Measurements from ENCODE around the gene MARF1.

GRCh38 chr16:15601212-15601879 lies 41.6 kb downstream of the MARF1 start:
- TF ChIP-seq, protein P1, sequence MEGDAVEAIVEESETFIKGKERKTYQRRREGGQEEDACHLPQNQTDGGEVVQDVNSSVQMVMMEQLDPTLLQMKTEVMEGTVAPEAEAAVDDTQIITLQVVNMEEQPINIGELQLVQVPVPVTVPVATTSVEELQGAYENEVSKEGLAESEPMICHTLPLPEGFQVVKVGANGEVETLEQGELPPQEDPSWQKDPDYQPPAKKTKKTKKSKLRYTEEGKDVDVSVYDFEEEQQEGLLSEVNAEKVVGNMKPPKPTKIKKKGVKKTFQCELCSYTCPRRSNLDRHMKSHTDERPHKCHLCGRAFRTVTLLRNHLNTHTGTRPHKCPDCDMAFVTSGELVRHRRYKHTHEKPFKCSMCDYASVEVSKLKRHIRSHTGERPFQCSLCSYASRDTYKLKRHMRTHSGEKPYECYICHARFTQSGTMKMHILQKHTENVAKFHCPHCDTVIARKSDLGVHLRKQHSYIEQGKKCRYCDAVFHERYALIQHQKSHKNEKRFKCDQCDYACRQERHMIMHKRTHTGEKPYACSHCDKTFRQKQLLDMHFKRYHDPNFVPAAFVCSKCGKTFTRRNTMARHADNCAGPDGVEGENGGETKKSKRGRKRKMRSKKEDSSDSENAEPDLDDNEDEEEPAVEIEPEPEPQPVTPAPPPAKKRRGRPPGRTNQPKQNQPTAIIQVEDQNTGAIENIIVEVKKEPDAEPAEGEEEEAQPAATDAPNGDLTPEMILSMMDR (IDR thresholded peaks at IDR 0.05), result no peak
- no peak for TF ChIP-seq POLR2A (IDR thresholded peaks at IDR 0.05)
- no peak for TF ChIP-seq EP300 (IDR thresholded peaks at IDR 0.05; ENCODE audit: low read depth)
- TF ChIP-seq POLR2AphosphoS5 (IDR thresholded peaks at IDR 0.05), result no peak

Data from transverse colon (tissue), 4 donors.